Lower lobe of right lung (tissue), 2 donors: ENCODE results near the gene IFI27. TPM values are rescaled to one million over a fixed set of nuclear protein-coding genes. Genes with fewer than 3 reads are reported as not detected.

Source experiments
- ATAC-seq, 2 donors: fragments of 200-7000 bp; cut with Tn5 transposase; one replicate each; pipeline ENCODE4 v1.9.1; 2020 to 2022; ENCODE audit warnings: mild to moderate bottlenecking in 2 of 2, moderate library complexity in 2 of 2
- DNase-seq: peaks from one replicate; pipeline ENCODE4 v3.0.0-alpha.2; 2020
- H3K27ac ChIP-seq: fragments of 200-600 bp; one replicate; pipeline ENCODE4 v1.8.0; 2022
- H3K27me3 ChIP-seq: fragments of 200-600 bp; one replicate; pipeline ENCODE4 v1.8.0; 2022; ENCODE audit warnings: low read depth
- H3K36me3 ChIP-seq: fragments of 200-600 bp; one replicate; pipeline ENCODE4 v1.8.0; 2022; ENCODE audit warnings: mild to moderate bottlenecking
- H3K4me1 ChIP-seq: fragments of 200-600 bp; one replicate; pipeline ENCODE4 v1.8.0; 2022
- H3K4me3 ChIP-seq: fragments of 200-600 bp; one replicate; pipeline ENCODE4 v1.8.0; 2022; ENCODE audit warnings: mild to moderate bottlenecking
- H3K9me3 ChIP-seq: fragments of 200-600 bp; one replicate; pipeline ENCODE4 v1.8.0; 2022
- CTCF ChIP-seq: fragments of 200-600 bp; IDR thresholded peaks from one replicate; pipeline ENCODE4 v1.8.0; 2022; ENCODE audit warnings: antibody characterized with exemption, mild to moderate bottlenecking
- intact Hi-C: fragments of 100-400 bp; cut with DNase I; formaldehyde crosslinking; loops from one replicate; pipeline ENCODE4 v1.11.0; 2022
- total RNA-seq: library from RNA; stranded (reverse); fragmentation: NEBNext Ultra II Directional; extraction: Animal tissue kit (Norgen Biotek cat#: 25700); gene quantifications from one replicate; pipeline ENCODE4 v1.2.1, GENCODE V29; 2021
- donor health status: DM: no; HTN: yes; CAD: no; lungs with severe emphysema.

IFI27 gene
- total RNA-seq, 1 donor from 2014 or later: 340 TPM

GRCh38 chr14:94163796-94164195, 53.3 kb downstream of the IFI27 start:
- ATAC-seq: no peak
- no peaks in the 10 kb centered on the region for H3K27me3 ChIP-seq

GRCh38 chr14:94164685-94165431, 54.3 kb downstream of the IFI27 start:
- peaks cover 14% of the 10 kb centered on the region for H3K4me1 ChIP-seq
- H3K36me3 ChIP-seq: no peaks in the 10 kb centered on the region
- no peak overlapping the region for H3K27ac ChIP-seq
- DNase-seq: no peak
- ATAC-seq: peak in 1 of 2 donors; percentile 32
- H3K4me3 ChIP-seq: no peak overlapping the region
- intact Hi-C loops: no loop called here
- no peak for TF ChIP-seq CTCF
- H3K27me3 ChIP-seq: no peaks in the 10 kb centered on the region
- no peaks in the 10 kb centered on the region for H3K9me3 ChIP-seq

More at GRCh38 chr14:94163796-94164195, 53.3 kb downstream of the IFI27 start:
- Histone ChIP-seq H3K4me1 (peaks cover 14% of the 10 kb centered on the region), H3K9me3 (no peaks in the 10 kb centered on the region), H3K4me3 (no peak overlapping the region), H3K36me3 (no peaks in the 10 kb centered on the region), H3K27ac (no peak overlapping the region)
- intact Hi-C loops: no loop called here
- no peak for TF ChIP-seq CTCF
- no peak for DNase-seq

- no peak for TF ChIP-seq CTCF
- Histone ChIP-seq H3K4me1 (peaks cover 14% of the 10 kb centered on the region), H3K4me3 (no peak overlapping the region), H3K9me3 (no peaks in the 10 kb centered on the region), H3K27ac (no peak overlapping the region), H3K36me3 (no peaks in the 10 kb centered on the region), H3K27me3 (no peaks in the 10 kb centered on the region)
- intact Hi-C loops: no loop called here
- ATAC-seq (peak in 1 of 2 donors; percentile 8), DNase-seq (no peak)
Observed at GRCh38 chr14:94165744-94166143, 55.2 kb downstream of the IFI27 start.

Other genes with a start within 250 kb of the IFI27 start
- 6.4 TPM for gene FAM181A, start 183.4 kb upstream of the IFI27 start, total RNA-seq
- gene ASB2, start 134.2 kb upstream of the IFI27 start, total RNA-seq: 2.4 TPM
- gene CCDC197, start 113.4 kb upstream of the IFI27 start, total RNA-seq: not detected
- 1.9 TPM for gene OTUB2, start 84.4 kb upstream of the IFI27 start, total RNA-seq
- 163 TPM for gene DDX24, start 29.5 kb upstream of the IFI27 start, total RNA-seq
- gene IFI27L1, start 29.4 kb upstream of the IFI27 start, total RNA-seq: 10.9 TPM
- gene IFI27L2, start 18.9 kb downstream of the IFI27 start, total RNA-seq: 49.7 TPM
- 5.9 TPM for gene PPP4R4, start 63.6 kb downstream of the IFI27 start, total RNA-seq
- not detected for gene SERPINA10, start 182.5 kb downstream of the IFI27 start, total RNA-seq
- 1.1 TPM for gene SERPINA6, start 212.6 kb downstream of the IFI27 start, total RNA-seq